ENCODE measurements around the gene HAP1.

HAP1 gene

GRCh38 chr17:41762391-41762790 is 27.9 kb upstream of the HAP1 start:
- ChIA-PET POLR2A (interaction anchor here (2.3 kb wide), 1 partner anchor 24 kb away, joined by 13 read pairs; the partner anchor contains the start of gene JUP), CTCF (interaction anchor here (0.6 kb wide), 1 partner anchor 15 kb away, joined by 3 read pairs; no protein-coding TSS in a partner anchor)
- Histone ChIP-seq H3K4me1 (ENCODE audit: control insufficient read depth, insufficient read depth, low read length) (no peaks in the 10 kb centered on the region), H3K9me3 (ENCODE audit: control insufficient read depth, insufficient read depth, low read depth, low read length) (no peaks in the 10 kb centered on the region), H3K4me3 (ENCODE audit: low read depth, low read length) (no peak overlapping the region), H3K36me3 (ENCODE audit: control insufficient read depth in 2 of 2, insufficient read depth in 1 of 2, low read length in 2 of 2) (peaks cover 44 to 94% of the 10 kb centered on the region in 2 experiments), H3K27ac (ENCODE audit: extremely low read depth, low read depth, low read length) (no peak overlapping the region)
- no peak for TF ChIP-seq ZNF16 (tag by site-specific recombination; IDR thresholded peaks at IDR 0.05; ENCODE audit: low read depth)
- no peak for TF ChIP-seq ZFP37 (tag by site-specific recombination; IDR thresholded peaks at IDR 0.05)
- TF ChIP-seq ZNF341 (tag by site-specific recombination; IDR thresholded peaks at IDR 0.05; ENCODE audit: low read depth): no peak
- TF ChIP-seq ZNF2 (tag by site-specific recombination; IDR thresholded peaks at IDR 0.05): no peak
- no peak for TF ChIP-seq BCL6B (tag by site-specific recombination; IDR thresholded peaks at IDR 0.05)
- TF ChIP-seq ZNF433 (tag by site-specific recombination; IDR thresholded peaks at IDR 0.05; ENCODE audit: low read depth): no peak
- no peak for TF ChIP-seq ZNF311 (tag by site-specific recombination; IDR thresholded peaks at IDR 0.05; ENCODE audit: borderline replicate concordance)
- TF ChIP-seq ZNF175 (tag by site-specific recombination; IDR thresholded peaks at IDR 0.05): no peak
- TF ChIP-seq ZFP3 (tag by site-specific recombination; IDR thresholded peaks at IDR 0.05; ENCODE audit: low read depth): no peak
- TF ChIP-seq ZSCAN30 (tag by site-specific recombination; IDR thresholded peaks at IDR 0.05): no peak
- no peak for TF ChIP-seq ZNF416 (tag by site-specific recombination; IDR thresholded peaks at IDR 0.05)
- TF ChIP-seq ZNF174 (tag by site-specific recombination; IDR thresholded peaks at IDR 0.05): no peak
- TF ChIP-seq ZNF133 (tag by site-specific recombination; IDR thresholded peaks at IDR 0.05): no peak
- TF ChIP-seq ZNF561 (tag by site-specific recombination; IDR thresholded peaks at IDR 0.05; ENCODE audit: borderline replicate concordance): no peak
- TF ChIP-seq ZNF658 (tag by site-specific recombination; IDR thresholded peaks at IDR 0.05): no peak
- no peak for TF ChIP-seq ZNF670 (tag by site-specific recombination; IDR thresholded peaks at IDR 0.05; ENCODE audit: low read depth)
- no peak for TF ChIP-seq ZNF626 (tag by site-specific recombination; IDR thresholded peaks at IDR 0.05)
- no peak for TF ChIP-seq YY1 (tag by site-specific recombination; IDR thresholded peaks at IDR 0.05)

GRCh38 chr17:41760878-41761277 is 26.4 kb upstream of the HAP1 start:
- Histone ChIP-seq H3K27ac (ENCODE audit: extremely low read depth, low read depth, low read length) (no peak overlapping the region), H3K4me3 (ENCODE audit: low read depth, low read length) (no peak overlapping the region), H3K36me3 (ENCODE audit: control insufficient read depth in 2 of 2, insufficient read depth in 1 of 2, low read length in 2 of 2) (peaks cover 33 to 94% of the 10 kb centered on the region in 2 experiments), H3K9me3 (ENCODE audit: control insufficient read depth, insufficient read depth, low read depth, low read length) (no peaks in the 10 kb centered on the region), H3K4me1 (ENCODE audit: control insufficient read depth, insufficient read depth, low read length) (no peaks in the 10 kb centered on the region)
- ChIA-PET POLR2A (interaction anchor here (1.7 kb wide), 1 partner anchor 26 kb away, joined by 4 read pairs; the partner anchor contains the start of gene JUP), CTCF (interaction anchor here (0.8 to 2.1 kb wide), 3 partner anchors 20 to 41 kb away, joined by 3 to 12 read pairs (median 3); partner anchors contain the start of gene JUP)
- TF ChIP-seq ZNF266 (tag by site-specific recombination; IDR thresholded peaks at IDR 0.05; ENCODE audit: low read depth) (no peak), KLF17 (tag by site-specific recombination; IDR thresholded peaks at IDR 0.05) (no peak)

- no peaks in the 10 kb centered on the region for H3K4me1 ChIP-seq (ENCODE audit: control insufficient read depth, insufficient read depth, low read length)
- H3K27ac ChIP-seq (ENCODE audit: extremely low read depth, low read depth, low read length): no peak overlapping the region
- no peak overlapping the region for H3K4me3 ChIP-seq (ENCODE audit: low read depth, low read length)
- no peaks in the 10 kb centered on the region for H3K9me3 ChIP-seq (ENCODE audit: control insufficient read depth, insufficient read depth, low read depth, low read length)
- peaks cover 23 to 96% of the 10 kb centered on the region in 2 experiments for H3K36me3 ChIP-seq (ENCODE audit: control insufficient read depth in 2 of 2, insufficient read depth in 1 of 2, low read length in 2 of 2)
- CTCF ChIA-PET: interaction anchor here (0.6 to 2.5 kb wide), 2 partner anchors 28 to 170 kb away, joined by 3 to 9 read pairs; partner anchors contain the start of gene JUP
- POLR2A ChIA-PET: interaction anchor here (1.4 to 1.8 kb wide), 2 partner anchors 28 to 70 kb away, joined by 9 read pairs; partner anchors contain the start of genes EIF1 and JUP
- TF ChIP-seq WT1 (tag by site-specific recombination; IDR thresholded peaks at IDR 0.05): no peak
- no peak for TF ChIP-seq ZFP69B (tag by site-specific recombination; IDR thresholded peaks at IDR 0.05)
- no peak for TF ChIP-seq ZSCAN18 (tag by site-specific recombination; IDR thresholded peaks at IDR 0.05)
- TF ChIP-seq ZNF629 (tag by site-specific recombination; IDR thresholded peaks at IDR 0.05): no peak
- TF ChIP-seq TCF7L2 (IDR thresholded peaks at IDR 0.05; ENCODE audit: borderline replicate concordance, low read depth, low read length): no peak
- peak; percentile 38; the same call in 1 of the 2 replicates for TF ChIP-seq GLIS2 (tag by site-specific recombination; IDR thresholded peaks at IDR 0.05)
- 0 out of 2 replicates have a peak, but pooled peaks have one; percentile 12 for TF ChIP-seq ZIC2 (tag by site-specific recombination; IDR thresholded peaks at IDR 0.05)
- TF ChIP-seq OSR2 (tag by site-specific recombination; IDR thresholded peaks at IDR 0.05): no peak
- no peak for TF ChIP-seq ZNF335 (tag by site-specific recombination; conservative IDR thresholded peaks at IDR 0.05)
- no peak for TF ChIP-seq ZSCAN30 (tag by site-specific recombination; IDR thresholded peaks at IDR 0.05)
- TF ChIP-seq MZF1 (tag by site-specific recombination; IDR thresholded peaks at IDR 0.05; ENCODE audit: borderline replicate concordance): no peak
- peak; percentile 75 for TF ChIP-seq GLIS1 (tag by site-specific recombination; IDR thresholded peaks at IDR 0.05)
Observed at GRCh38 chr17:41758601-41759000, 24.2 kb upstream of the HAP1 start.

Data from HEK293 (cell line).